ENCODE data around the gene RPL6. TPM values are rescaled to one million over a fixed set of nuclear protein-coding genes. Genes with fewer than 3 reads are reported as not detected.
"Not testable (repeated sequence)": the region's sequence is repeated elsewhere in the genome, so short reads cannot be mapped to it uniquely, and the experiment has no call there.

RPL6 gene
- polyA plus RNA-seq, 1 experiment: 2,667 TPM

DNA sequence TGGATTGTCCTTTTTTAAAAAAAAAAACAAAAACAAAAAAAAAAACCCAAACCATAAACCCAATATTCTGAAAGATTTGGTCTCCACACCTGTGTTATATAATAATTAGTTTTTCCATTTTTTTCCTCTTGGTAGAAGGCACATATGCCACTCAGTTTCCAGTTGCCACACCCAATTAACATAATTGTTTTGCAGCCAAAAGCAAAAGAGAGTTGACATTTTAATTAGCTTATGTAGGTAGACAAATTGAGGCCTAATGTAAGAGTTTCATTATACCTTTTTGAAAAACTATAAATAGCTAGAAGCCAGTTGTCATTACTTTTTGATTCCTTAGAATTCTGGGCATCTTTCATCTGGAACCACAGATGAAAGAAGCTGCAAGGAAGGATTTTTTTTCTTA lies 30.4 kb upstream of the RPL6 start:
- ChIA-PET POLR2A (interaction anchor here (0.7 kb wide), 1 partner anchor 22 kb away, joined by 6 read pairs; no protein-coding TSS in a partner anchor), CTCF (no interaction called here)
- TF ChIP-seq, protein P1, sequence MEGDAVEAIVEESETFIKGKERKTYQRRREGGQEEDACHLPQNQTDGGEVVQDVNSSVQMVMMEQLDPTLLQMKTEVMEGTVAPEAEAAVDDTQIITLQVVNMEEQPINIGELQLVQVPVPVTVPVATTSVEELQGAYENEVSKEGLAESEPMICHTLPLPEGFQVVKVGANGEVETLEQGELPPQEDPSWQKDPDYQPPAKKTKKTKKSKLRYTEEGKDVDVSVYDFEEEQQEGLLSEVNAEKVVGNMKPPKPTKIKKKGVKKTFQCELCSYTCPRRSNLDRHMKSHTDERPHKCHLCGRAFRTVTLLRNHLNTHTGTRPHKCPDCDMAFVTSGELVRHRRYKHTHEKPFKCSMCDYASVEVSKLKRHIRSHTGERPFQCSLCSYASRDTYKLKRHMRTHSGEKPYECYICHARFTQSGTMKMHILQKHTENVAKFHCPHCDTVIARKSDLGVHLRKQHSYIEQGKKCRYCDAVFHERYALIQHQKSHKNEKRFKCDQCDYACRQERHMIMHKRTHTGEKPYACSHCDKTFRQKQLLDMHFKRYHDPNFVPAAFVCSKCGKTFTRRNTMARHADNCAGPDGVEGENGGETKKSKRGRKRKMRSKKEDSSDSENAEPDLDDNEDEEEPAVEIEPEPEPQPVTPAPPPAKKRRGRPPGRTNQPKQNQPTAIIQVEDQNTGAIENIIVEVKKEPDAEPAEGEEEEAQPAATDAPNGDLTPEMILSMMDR (IDR thresholded peaks at IDR 0.05; ENCODE audit: low read depth, low read length): no peak
- Histone ChIP-seq H3K27me3 (ENCODE audit: control insufficient read depth, insufficient read depth, low read length) (no peaks in the 10 kb centered on the region), H3K4me3 (ENCODE audit: low read depth, low read length) (no peak overlapping the region), H3K9me3 (ENCODE audit: control insufficient read depth, insufficient read depth, low read length) (no peaks in the 10 kb centered on the region), H3K27ac (ENCODE audit: low read depth, low read length) (no peak overlapping the region)
- DNase-seq (ENCODE audit: low read depth, low spot score): no peak

DNA sequence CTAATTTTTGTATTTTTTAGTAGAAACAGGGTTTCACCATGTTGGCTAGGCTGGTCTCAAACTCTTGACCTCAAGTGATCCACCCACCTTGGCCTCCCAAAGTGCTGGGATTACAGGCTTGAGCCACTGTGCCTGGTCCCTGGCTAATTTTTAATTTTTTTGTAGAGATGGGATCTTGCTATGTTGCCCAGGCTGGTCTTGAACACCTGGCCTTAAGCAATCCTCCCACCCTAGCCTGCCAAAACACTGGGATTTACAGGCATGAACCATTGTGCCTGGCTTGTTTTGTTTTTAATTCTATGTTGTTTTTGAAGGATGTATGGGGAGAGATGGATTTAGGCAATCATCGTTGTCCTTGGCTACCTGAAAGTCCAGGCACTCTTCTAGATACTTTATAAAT lies 29.2 kb upstream of the RPL6 start:
- H3K27ac ChIP-seq (ENCODE audit: low read depth, low read length); H3K9me3 ChIP-seq (ENCODE audit: control insufficient read depth, insufficient read depth, low read length); CTCF ChIA-PET; H3K4me3 ChIP-seq (ENCODE audit: low read depth, low read length); DNase-seq (ENCODE audit: low read depth, low spot score); POLR2A ChIA-PET; H3K27me3 ChIP-seq (ENCODE audit: control insufficient read depth, insufficient read depth, low read length): not testable (repeated sequence)

DNA sequence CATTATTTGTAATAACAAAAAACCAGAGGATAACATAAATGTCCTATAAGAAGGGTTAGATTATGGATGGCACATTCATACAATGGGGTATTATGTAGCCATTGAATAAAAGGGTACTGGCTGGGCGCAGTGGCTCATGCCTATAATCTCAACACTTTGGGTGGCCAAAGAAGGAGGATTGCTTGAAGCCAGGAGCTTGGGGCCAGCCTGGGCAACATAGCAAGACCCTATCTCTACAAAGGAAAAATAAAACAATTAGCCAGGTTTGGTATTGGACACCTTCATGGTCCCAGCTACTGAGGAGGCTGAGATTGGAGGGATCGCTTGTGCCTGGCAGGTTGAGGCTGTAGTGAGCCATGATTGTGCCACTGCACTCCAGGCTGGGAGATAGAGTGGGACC lies 24.1 kb upstream of the RPL6 start:
- ChIA-PET POLR2A (no interaction called here), CTCF (no interaction called here)
- DNase-seq (ENCODE audit: low read depth, low spot score): no peak
- Histone ChIP-seq H3K4me3 (ENCODE audit: low read depth, low read length) (no peak overlapping the region), H3K27me3 (ENCODE audit: control insufficient read depth, insufficient read depth, low read length) (no peaks in the 10 kb centered on the region), H3K9me3 (ENCODE audit: control insufficient read depth, insufficient read depth, low read length) (no peaks in the 10 kb centered on the region), H3K27ac (ENCODE audit: low read depth, low read length) (no peak overlapping the region)
- TF ChIP-seq, protein P1 (IDR thresholded peaks at IDR 0.05; ENCODE audit: low read depth, low read length): no peak

DNA sequence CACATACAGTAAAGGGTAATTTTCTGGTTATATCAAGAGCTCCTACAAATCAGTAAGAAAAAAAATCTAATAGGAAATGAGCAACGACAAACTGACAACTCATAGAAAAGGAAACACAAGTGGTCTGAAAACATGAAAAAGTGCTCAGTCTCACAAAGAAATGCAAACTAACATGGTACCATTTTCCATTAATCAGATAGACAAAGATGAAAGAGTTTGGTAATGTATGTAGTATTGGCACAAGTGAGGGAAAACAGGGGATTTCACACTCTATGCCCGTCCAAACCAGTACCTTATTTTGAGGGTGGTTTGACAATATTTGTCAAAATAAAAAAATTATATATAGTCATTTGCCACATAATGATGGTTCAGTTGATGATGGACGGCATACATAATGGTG lies 22.6 kb upstream of the RPL6 start:
- Histone ChIP-seq H3K27ac (ENCODE audit: low read depth, low read length) (no peak overlapping the region), H3K4me3 (ENCODE audit: low read depth, low read length) (no peak overlapping the region), H3K27me3 (ENCODE audit: control insufficient read depth, insufficient read depth, low read length) (no peaks in the 10 kb centered on the region), H3K9me3 (ENCODE audit: control insufficient read depth, insufficient read depth, low read length) (no peaks in the 10 kb centered on the region)
- POLR2A ChIA-PET: no interaction called here
- DNase-seq (ENCODE audit: low read depth, low spot score): no peak
- TF ChIP-seq, protein P1 (IDR thresholded peaks at IDR 0.05; ENCODE audit: low read depth, low read length): no peak
- CTCF ChIA-PET: no interaction called here

DNA sequence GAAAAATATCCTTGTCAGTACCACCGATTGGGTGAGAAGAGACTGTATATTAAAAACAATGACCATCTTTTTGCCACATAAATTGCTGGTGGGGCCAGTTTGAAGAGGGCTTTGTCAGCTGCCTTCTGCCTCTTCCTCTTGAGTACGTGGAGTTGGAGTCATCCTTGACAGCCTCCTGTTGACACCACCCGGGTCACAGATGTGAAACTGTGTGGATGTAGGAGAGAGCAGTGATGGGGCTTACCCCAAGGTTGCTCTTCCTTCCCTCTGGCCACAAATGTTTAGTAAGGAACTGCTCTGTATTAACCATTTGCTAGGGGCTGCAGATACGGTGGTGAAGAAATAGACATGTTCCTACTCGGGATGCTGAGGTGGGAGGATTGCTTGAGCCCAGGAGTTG lies 21.5 kb upstream of the RPL6 start:
- no peak for DNase-seq (ENCODE audit: low read depth, low spot score)
- ChIA-PET CTCF (no interaction called here), POLR2A (no interaction called here)
- no peaks in the 10 kb centered on the region for H3K9me3 ChIP-seq (ENCODE audit: control insufficient read depth, insufficient read depth, low read length)
- H3K27me3 ChIP-seq (ENCODE audit: control insufficient read depth, insufficient read depth, low read length): no peaks in the 10 kb centered on the region
- no peak overlapping the region for H3K27ac ChIP-seq (ENCODE audit: low read depth, low read length)
- TF ChIP-seq, protein P1 (IDR thresholded peaks at IDR 0.05; ENCODE audit: low read depth, low read length): no peak
- no peak overlapping the region for H3K4me3 ChIP-seq (ENCODE audit: low read depth, low read length)

DNA sequence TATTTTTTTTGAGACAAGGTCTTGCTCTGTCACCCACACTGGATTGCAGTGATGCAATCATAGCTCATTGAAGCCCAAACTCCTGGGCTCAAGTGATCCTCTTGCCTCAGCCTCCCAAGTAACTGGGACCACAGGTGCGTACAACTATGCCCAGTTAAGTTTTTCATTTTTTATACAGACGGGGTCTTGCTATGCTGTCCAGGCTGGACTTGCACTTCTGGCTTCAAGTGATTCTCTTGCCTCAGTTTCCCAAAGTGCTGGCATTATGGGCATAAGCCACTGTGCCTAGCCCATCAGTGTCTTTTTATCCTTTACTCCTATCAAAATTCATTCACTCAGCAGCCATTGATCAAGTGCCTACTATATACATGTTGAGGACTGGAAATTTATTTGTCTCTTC lies 18.4 kb upstream of the RPL6 start:
- no peaks in the 10 kb centered on the region for H3K9me3 ChIP-seq (ENCODE audit: control insufficient read depth, insufficient read depth, low read length)
- TF ChIP-seq, protein P1 (IDR thresholded peaks at IDR 0.05; ENCODE audit: low read depth, low read length): no peak
- DNase-seq (ENCODE audit: low read depth, low spot score): no peak
- no peaks in the 10 kb centered on the region for H3K27me3 ChIP-seq (ENCODE audit: control insufficient read depth, insufficient read depth, low read length)
- POLR2A ChIA-PET: no interaction called here
- H3K4me3 ChIP-seq (ENCODE audit: low read depth, low read length): no peak overlapping the region
- CTCF ChIA-PET: interaction anchor here (1.0 kb wide), 1 partner anchor 17 kb away, joined by 4 read pairs; no protein-coding TSS in a partner anchor
- no peak overlapping the region for H3K27ac ChIP-seq (ENCODE audit: low read depth, low read length)
